Ovary (tissue), 9 donors: Measurements from ENCODE around the gene SLC16A10. TPM values are rescaled to one million over a fixed set of nuclear protein-coding genes. Genes with fewer than 3 reads are reported as not detected.

Source experiments
- DNase-seq, 5 donors: peaks; one replicate each; pipeline ENCODE4 v3.0.0-alpha.2; 2019 to 2020
- H3K27ac ChIP-seq, 2 donors: fragments of 200-600 bp; one replicate each; pipeline versions ENCODE4 v1.5.1 to v1.8.0; 2019 to 2022
- H3K27me3 ChIP-seq: fragments of 200-600 bp; one replicate; pipeline ENCODE4 v1.8.0; 2022
- H3K36me3 ChIP-seq: fragments of 200-600 bp; sonication (generic); one replicate; pipeline ENCODE4 v1.5.1; 2019
- H3K4me1 ChIP-seq: one replicate; pipeline ENCODE4 v1.8.1; 2013; ENCODE audit warnings: mild to moderate bottlenecking, moderate library complexity; ENCODE audit not compliant: insufficient read depth
- H3K4me3 ChIP-seq: fragments of 200-600 bp; sonication (generic); one replicate; pipeline ENCODE4 v1.5.1; 2017
- H3K9me3 ChIP-seq, 2 donors: fragments of 200-600 bp in 1 of 2; sonication (generic) in 1 of 2; one replicate each; pipeline versions ENCODE4 v1.5.1 to v1.8.1; 2013 to 2019; ENCODE audit warnings: mild to moderate bottlenecking in 1 of 2, moderate library complexity in 1 of 2
- EP300 ChIP-seq: sonication (generic); formaldehyde crosslinking; IDR thresholded peaks from one replicate; pipeline ENCODE4 v1.6.1; 2017; ENCODE audit warnings: antibody characterized with exemption
- POLR2A ChIP-seq: fragments of 450-650 bp; IDR thresholded peaks from one replicate; pipeline ENCODE4 v1.6.1; 2017; ENCODE audit warnings: antibody characterized with exemption, mild to moderate bottlenecking, moderate library complexity
- WGBS, 3 donors: extraction: QIAGEN DNeasy Blood & Tissue Kit in 1 of 3; methylation state at CpG; one replicate each; pipeline versions ENCODE4 v1.1.5 to v1.1.7; 2013 to 2017; 5-methylcytosine and 5-hydroxymethylcytosine counted together
- intact Hi-C, 4 donors: fragments of 100-400 bp; cut with DNase I; formaldehyde crosslinking; loops; one replicate each; pipeline versions ENCODE4 v1.11.0 to v1.15.1; 2022 to 2023
- polyA plus RNA-seq, 2 donors: library from polyadenylated mRNA; stranded (reverse); fragments of 200-250 nt in 1 of 2; fragments of 350-450 nt in 1 of 2; fragmentation: Illumina TruSeq in 1 of 2; extraction: RNeasy Lipid Tissue Mini Kit (QIAGEN cat#74804) in 1 of 2; gene quantifications; one replicate each; pipeline ENCODE4 v1.2.3, GENCODE V29; 2013 to 2014
- total RNA-seq, 7 donors: library from RNA; depleted of rRNA in 2 of 7; stranded (reverse); fragments of >200 nt in 2 of 7; fragmentation: NEBNext Ultra II Directional in 3 of 7; extraction: Animal tissue kit (Norgen Biotek cat#: 25700) in 3 of 7; gene quantifications; one replicate each; pipeline versions ENCODE4 v1.1.0 to v1.2.4, GENCODE V29; 2016 to 2023
- TF ChIP-seq, protein P1 (sequence below), 3 donors: fragments of 450-650 bp in 2 of 3; fragments of 200-600 bp in 1 of 3; IDR thresholded peaks; one replicate each; pipeline versions ENCODE4 v1.5.1 to v1.8.0; 2016 to 2022; ENCODE audit warnings: antibody characterized with exemption in 3 of 3, mild to moderate bottlenecking in 1 of 3
- donor health status: DM: no; HTN: no; CAD: no; lungs with moderate emphysema.
- donor health status: DM: no; HTN: no; CAD: no.
- donor health status: Bipolar disorder and iron deficiency.
- donor health status: DM: yes; HTN: yes; CAD: no.
- donor health status: DM: no; HTN: no; CAD: no.
- donor health status: DM: yes; HTN: yes; CAD: no.

SLC16A10 gene
- total and polyA plus RNA-seq, 9 donors, result 0.80 to 10.8 (median 4.0) TPM

DNA sequence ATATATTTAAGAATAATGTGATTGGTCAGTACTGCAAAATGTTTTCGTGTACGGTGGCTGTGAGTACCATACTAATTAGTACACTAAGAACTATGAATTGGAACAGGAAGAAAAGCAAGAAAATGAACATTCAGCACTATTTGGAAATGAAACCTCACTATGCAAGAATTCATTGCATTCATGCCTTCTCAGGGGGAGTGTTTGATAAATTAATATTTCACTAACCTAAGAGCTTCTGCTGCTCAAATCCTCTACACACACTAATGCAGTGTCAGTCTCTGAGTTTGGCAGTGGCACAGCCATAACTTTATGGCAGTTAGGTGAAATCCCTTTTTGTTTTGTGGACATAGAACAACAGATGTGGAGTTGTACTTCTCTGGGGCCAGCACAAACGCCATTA is 60.1 kb downstream of the SLC16A10 start:
- 39 to 63% (median 55%) methylated on average over 3 of the region's 3 CpGs for WGBS, 3 donors
- Histone ChIP-seq H3K36me3 (no peaks in the 10 kb centered on the region), H3K4me3 (no peak overlapping the region), H3K9me3 (no peaks in the 10 kb centered on the region), H3K27me3 (no peaks in the 10 kb centered on the region), H3K4me1 (no peaks in the 10 kb centered on the region), H3K27ac (no peak overlapping the region)
- intact Hi-C loops, result no loop called here
- TF ChIP-seq EP300, result no peak
- no peak for TF ChIP-seq POLR2A
- TF ChIP-seq, protein P1, sequence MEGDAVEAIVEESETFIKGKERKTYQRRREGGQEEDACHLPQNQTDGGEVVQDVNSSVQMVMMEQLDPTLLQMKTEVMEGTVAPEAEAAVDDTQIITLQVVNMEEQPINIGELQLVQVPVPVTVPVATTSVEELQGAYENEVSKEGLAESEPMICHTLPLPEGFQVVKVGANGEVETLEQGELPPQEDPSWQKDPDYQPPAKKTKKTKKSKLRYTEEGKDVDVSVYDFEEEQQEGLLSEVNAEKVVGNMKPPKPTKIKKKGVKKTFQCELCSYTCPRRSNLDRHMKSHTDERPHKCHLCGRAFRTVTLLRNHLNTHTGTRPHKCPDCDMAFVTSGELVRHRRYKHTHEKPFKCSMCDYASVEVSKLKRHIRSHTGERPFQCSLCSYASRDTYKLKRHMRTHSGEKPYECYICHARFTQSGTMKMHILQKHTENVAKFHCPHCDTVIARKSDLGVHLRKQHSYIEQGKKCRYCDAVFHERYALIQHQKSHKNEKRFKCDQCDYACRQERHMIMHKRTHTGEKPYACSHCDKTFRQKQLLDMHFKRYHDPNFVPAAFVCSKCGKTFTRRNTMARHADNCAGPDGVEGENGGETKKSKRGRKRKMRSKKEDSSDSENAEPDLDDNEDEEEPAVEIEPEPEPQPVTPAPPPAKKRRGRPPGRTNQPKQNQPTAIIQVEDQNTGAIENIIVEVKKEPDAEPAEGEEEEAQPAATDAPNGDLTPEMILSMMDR (IDR thresholded peaks at IDR 0.05), result no peak
- no peak for DNase-seq

DNA sequence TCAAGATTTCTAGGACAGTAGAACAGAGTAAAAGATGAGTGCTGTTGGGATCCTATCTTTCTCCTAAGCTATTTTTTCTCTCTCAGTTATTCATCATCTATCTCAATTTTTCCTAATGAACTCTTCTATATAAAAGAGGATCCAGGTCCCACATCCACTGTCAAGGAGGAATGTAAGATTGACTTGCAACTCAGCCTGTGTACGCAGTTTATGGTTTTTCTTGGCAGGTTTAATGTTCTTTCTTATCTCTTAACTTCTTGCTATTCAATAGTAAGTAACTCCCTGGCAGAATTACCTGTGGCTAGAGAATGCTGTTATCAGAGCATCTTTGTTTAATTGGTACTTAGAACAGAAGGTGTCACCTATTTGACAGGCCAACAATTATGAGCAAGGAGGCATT is 60.8 kb downstream of the SLC16A10 start:
- no peak for DNase-seq
- Histone ChIP-seq H3K27ac (no peak overlapping the region), H3K9me3 (no peaks in the 10 kb centered on the region), H3K4me3 (no peak overlapping the region), H3K36me3 (no peaks in the 10 kb centered on the region), H3K27me3 (no peaks in the 10 kb centered on the region), H3K4me1 (no peaks in the 10 kb centered on the region)
- intact Hi-C loops, result no loop called here
- TF ChIP-seq POLR2A (no peak), EP300 (no peak)
- TF ChIP-seq, protein P1 (IDR thresholded peaks at IDR 0.05), result no peak
- WGBS, 3 donors, result 53 to 82% (median 70%) methylated on average over 1 of the region's 1 CpG

DNA sequence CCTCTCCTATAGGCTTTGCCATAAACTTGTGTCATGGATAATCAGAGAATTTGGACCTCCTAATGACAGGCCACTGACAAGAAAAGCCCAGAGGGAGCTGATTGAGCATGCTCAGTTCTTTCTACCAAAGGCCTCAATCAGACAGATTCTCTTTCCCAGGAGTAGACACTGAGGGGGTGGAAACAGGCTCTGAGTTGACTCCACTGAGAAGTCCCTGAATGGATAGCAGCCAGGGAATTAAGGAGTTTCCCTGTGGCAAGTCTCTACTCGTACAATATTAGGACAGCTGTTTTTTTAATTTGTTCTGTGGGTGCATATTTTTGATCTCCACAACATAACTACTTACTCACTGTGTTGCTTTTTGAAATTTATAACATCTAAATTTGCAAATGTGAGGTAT is 63.3 kb downstream of the SLC16A10 start:
- H3K9me3 ChIP-seq, result no peaks in the 10 kb centered on the region
- WGBS, 3 donors, result 3 to 13% (median 6%) methylated on average over 1 of the region's 1 CpG
- H3K4me1 ChIP-seq, result no peaks in the 10 kb centered on the region
- no peak for DNase-seq
- no peaks in the 10 kb centered on the region for H3K27me3 ChIP-seq
- intact Hi-C loops, result no loop called here
- no peak overlapping the region for H3K4me3 ChIP-seq
- H3K27ac ChIP-seq, result no peak overlapping the region
- TF ChIP-seq EP300 (no peak), POLR2A (no peak)
- TF ChIP-seq, protein P1 (IDR thresholded peaks at IDR 0.05), result no peak
- H3K36me3 ChIP-seq, result no peaks in the 10 kb centered on the region

DNA sequence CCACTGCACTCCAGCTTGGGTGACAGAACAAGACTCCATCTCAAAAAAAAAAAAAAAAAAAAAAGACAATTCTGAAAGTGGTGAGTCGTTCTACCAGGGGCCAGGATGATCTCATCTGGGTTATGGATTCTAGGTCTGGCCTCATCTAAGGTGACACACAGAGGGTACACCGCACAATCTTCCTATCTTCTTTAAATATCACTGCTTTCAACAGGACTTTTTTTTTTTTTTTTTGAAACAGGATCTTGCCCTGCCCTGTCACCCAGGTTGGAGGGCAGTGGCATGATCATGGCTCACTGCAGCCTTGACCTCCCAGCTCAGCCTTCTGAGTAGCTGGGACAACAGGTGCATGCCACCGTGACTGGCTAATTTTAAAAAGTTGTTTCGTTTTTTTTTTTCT is 67.7 kb downstream of the SLC16A10 start:
- Histone ChIP-seq H3K27me3 (no peaks in the 10 kb centered on the region), H3K27ac (no peak overlapping the region), H3K4me3 (no peak overlapping the region), H3K4me1 (no peaks in the 10 kb centered on the region), H3K9me3 (no peaks in the 10 kb centered on the region), H3K36me3 (no peaks in the 10 kb centered on the region)
- intact Hi-C loops, result no loop called here
- TF ChIP-seq EP300, result no peak
- TF ChIP-seq POLR2A, result no peak
- TF ChIP-seq, protein P1 (IDR thresholded peaks at IDR 0.05), result no peak
- 86 to 89% (median 89%) methylated on average over 4 of the region's 4 CpGs for WGBS, 3 donors
- DNase-seq, result no peak

DNA sequence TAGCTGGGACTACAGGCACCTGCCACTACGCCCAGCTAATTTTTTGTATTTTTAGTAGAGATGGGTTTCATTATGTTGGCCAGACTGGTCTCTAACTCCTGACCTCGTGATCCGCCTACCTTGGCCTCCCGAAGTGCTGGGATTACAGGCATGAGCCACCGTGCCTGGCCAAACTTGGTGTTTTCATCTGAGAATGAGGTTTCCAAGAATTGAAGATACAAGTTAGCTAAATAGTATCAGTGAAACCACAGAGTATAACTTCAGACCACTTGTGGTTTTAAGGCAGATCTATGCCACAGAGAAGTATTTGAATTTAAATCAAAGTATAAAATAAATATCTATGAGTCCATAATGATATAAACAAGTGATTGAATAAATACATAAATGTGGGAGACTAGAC is 70.1 kb downstream of the SLC16A10 start:
- TF ChIP-seq POLR2A (no peak), EP300 (no peak)
- TF ChIP-seq, protein P1 (IDR thresholded peaks at IDR 0.05), result no peak
- Histone ChIP-seq H3K27me3 (no peaks in the 10 kb centered on the region), H3K36me3 (no peaks in the 10 kb centered on the region), H3K4me3 (no peak overlapping the region), H3K9me3 (no peaks in the 10 kb centered on the region), H3K4me1 (no peaks in the 10 kb centered on the region), H3K27ac (no peak overlapping the region)
- no peak for DNase-seq
- 88 to 96% (median 88%) methylated on average over 5 of the region's 5 CpGs for WGBS, 3 donors
- intact Hi-C loops, result no loop called here
